Mesenteric fat pad (tissue), 1 donor: ENCODE data around the gene SLC7A6OS. TPM values are rescaled to one million over a fixed set of nuclear protein-coding genes. Genes with fewer than 3 reads are reported as not detected.

Source experiments
- DNase-seq: peaks from one replicate; pipeline ENCODE4 v3.0.0-alpha.2; 2020; ENCODE audit warnings: low spot score
- total RNA-seq: library from RNA; stranded (reverse); fragmentation: NEBNext Ultra II Directional; extraction: Animal tissue kit (Norgen Biotek cat#: 25700); gene quantifications from one replicate; pipeline ENCODE4 v1.2.1, GENCODE V29; 2021
- donor health status: DM: yes; HTN: yes; CAD: no.

Gene SLC7A6OS
- total RNA-seq, 1 donor from 2014 or later: 12.3 TPM

- no peak for DNase-seq
Observed at GRCh38 chr16:68282064-68282452, 28.7 kb downstream of the SLC7A6OS start.

DNA sequence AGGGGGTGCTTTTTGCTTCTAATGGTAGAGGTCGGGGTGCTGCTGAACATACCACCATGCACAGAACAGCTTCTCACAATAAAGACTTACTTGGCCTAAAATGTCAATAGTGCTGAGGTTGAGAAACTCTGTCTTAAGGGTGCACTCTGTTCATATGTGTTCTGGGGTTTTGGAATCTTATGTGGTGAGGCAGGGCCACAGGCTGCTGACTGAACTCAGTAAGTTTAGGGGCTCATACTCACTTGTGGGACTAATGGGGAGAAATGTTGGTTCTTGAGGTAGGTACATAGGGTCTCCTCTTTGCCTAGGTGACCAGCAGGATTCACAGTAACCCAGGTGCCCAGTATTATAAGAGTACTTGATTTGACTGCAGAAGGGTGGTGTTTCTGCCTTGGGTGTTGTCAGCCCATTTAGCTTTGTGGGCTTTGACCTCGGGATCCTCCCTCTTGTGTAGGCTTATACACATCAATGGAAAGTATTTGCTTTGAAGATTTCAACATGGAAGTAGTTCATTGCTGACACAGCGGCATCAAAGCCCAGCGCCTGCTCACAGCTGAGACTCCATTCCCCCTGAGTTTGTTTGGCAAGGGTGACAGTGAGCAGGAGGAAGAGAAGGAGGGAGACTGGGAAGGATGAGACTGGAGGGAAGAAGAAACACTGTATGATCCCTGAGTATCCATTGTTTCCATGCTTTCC is 29.2 kb downstream of the SLC7A6OS start:
- no peak for DNase-seq

DNA sequence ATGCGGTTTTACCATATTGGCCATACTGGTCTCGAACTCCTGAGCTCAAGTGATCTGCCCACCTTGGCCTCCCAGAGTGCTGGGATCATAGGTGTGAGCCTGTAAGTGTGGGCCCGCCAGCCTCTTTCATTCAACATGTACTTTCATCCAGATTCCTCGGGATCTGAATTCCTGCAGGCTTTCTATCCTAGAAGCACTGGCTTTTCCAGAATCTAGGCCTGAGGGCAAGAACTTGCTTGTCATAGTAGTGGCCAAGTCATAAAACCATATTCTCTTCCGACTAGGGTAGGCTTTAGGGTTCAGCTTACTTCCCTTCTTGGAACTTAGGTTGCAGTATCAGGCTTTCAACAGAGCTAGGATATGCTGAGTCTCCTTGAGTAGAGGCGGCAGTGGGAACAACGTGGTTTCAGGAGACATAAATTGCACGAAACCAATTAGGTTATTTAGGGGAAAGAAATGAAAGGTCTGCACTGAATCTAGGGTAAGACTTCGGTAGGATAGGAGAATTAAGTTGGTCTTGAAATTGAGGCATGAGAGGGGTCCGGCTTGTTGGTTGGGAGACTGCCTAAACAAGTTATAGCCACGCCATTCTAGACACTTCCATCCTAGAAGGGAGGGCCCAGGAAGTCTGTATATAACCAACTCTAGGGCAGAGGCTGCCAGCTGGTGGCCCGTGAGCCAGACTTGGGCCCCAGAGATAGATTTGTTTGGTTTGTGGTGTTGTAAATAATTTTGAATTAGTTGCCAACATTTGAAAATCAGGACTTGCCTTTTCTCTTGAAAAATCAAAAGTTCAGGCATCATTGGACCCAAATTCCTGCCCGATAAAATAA is 30.8 kb downstream of the SLC7A6OS start:
- no peak for DNase-seq

DNA sequence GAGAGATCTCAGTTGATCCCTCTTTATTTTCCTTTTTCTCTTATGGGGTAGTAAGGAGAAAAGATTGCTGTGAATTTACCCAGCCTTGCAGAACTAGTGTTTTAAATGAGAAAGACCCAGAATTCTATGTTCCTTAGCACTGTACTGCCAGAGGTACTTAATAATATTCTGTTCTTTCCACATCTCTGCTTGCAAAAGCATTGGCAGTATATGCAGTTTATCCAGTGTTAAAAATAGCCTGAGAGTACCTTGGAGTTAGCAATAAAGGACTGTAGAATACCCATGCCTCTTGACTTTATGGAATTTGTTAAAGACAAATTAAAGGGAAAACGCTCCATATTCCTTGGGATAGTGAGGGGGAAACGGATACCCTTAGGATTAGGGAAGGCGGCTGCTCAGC is 34.5 kb downstream of the SLC7A6OS start:
- no peak for DNase-seq

DNA sequence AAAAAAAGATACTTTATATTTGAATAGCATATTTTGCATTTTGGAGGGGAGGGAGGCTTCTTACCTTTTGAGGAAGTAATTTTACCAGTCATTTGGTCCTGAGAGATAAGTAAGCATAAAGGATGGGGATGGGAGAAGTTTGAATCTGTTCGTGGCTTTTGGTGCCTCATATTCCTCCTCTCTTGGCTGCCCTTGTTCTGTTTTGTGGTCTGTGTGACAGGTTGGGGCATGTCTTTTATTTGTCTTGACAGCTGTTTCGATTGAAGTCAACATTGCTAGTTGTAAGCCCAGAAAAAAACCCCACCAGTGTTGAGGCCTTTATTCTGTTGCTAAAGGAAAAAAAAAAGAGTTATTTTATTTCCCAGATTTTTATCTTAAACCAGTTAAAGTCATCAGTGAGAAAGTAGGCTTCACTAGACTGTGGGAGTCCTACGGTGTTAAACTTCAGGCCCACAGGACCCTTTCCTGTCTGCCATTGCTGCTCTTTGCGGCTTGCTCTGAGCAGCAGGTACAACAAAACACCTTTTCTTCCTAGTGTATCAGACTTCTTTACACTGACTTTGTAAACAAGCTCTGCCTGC is 35.0 kb downstream of the SLC7A6OS start:
- no peak for DNase-seq

- no peak for DNase-seq
Observed at GRCh38 chr16:68274441-68274840, 36.3 kb downstream of the SLC7A6OS start.

DNA sequence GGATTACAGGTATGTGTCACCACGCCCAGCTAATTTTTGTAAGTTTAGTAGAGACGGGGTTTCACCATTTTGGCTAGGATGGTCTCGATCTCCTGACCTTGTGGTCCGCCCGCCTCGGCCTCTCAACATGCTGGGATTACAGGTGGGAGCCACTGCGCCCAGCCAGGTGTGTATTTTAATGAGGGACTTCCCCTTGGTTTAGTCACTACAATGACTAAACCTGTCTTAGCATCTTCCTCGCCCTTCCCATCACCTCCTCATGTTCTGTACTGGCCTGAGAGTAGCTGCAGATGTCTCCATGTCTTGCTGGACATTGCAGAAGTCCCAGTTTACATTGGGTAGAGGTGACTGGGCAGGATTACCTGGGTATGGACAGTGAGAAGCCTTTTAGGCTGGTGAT is 36.9 kb downstream of the SLC7A6OS start:
- no peak for DNase-seq

- no peak for DNase-seq
Observed at GRCh38 chr16:68273459-68273858, 37.3 kb downstream of the SLC7A6OS start.

DNA sequence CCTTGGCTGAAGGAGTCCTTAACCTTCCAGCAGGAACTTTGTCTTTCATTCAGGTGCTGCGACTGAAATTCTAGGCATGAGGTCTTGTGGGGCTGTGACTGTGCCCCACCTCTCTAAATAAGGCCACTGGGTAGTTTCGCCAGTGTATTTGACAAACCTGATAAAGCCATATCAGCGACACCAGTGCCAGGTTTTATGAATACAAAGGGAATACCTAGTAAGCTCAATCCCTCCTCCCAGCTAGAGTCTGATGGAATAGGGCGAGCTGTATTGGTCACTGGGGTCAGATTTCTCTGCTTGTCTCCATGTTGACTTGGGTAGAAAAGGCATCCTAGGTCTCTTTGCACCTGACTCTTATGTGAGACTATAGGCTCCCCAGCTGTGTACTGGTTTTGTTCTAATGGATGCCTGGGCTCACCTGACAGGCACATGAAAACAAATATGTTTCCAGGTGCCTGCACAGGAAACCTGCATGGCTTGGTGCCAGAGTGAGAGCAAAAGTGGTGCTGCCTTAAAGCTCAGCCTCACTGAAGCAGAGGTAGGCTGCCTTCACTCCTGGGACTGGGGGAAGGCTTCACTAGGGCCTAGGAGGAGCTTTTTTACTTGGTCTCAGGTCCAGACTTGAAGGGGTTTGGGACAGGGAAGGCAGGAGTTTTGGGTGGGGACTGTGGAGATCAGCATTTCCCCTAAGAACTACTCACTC is 38.1 kb downstream of the SLC7A6OS start:
- no peak for DNase-seq

- no peak for DNase-seq
Observed at GRCh38 chr16:68270353-68270752, 40.4 kb downstream of the SLC7A6OS start.

- DNase-seq: no peak
Observed at GRCh38 chr16:68269793-68270192, 41.0 kb downstream of the SLC7A6OS start.

DNA sequence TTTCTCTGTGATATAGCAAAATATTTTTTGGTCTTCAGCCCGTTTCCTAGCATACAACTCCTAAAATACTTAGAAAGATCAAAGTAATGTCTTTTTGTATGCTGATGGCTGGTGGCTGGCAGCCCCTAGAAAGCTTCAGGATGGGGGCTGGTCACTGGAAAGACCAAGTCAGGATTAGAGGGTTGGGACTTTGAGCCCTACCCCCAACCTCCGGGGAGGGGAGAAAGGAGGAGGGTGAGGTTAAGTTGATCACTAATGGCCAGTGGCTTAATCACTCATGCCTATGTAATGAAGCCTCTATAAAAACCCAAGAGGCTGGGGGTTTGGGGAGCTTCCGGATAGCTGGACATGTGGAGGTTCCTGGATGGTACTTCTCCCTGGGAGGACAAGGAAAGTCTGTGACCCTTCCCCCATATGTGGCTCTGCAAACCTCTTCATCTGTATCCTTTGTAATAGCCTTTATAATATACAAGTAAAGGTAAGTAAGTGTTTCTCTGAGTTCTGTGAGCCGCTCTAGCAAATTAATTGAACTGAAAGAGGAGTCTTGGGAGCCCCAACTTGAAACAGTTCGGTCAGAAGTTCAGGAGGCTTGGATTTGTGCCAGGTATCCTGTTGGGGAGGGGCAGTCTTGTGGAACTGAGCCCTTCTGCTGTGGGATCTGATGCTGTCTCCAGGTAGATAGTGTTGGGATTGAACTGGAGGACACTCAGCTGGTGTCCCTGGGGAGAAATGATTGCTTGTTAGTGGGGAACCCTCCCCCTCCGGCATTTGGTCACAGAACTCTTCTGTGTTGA is 42.9 kb downstream of the SLC7A6OS start:
- no peak for DNase-seq

GRCh38 chr16:68265078-68265920 is 45.4 kb downstream of the SLC7A6OS start:
- no peak for DNase-seq

GRCh38 chr16:68264128-68265077 is 46.3 kb downstream of the SLC7A6OS start, which contains the start of gene SLC7A6:
SLC7A6 (plus strand) TSS chr16:68264526; CDS start chr16:68274727, 10,201 bp downstream.
- DNase-seq: peak; percentile 93

- no peak for DNase-seq
Observed at GRCh38 chr16:68263559-68264127, 47.1 kb downstream of the SLC7A6OS start.

- DNase-seq: no peak
Observed at GRCh38 chr16:68259007-68259825, 51.5 kb downstream of the SLC7A6OS start.
